Nephron (organoid): ENCODE data around the gene PPP1R18.

Experiments
- H3K27ac Mint-ChIP-seq, 3 experiments: 2 replicates each; pipeline ENCODE4 v1.8.0; 2020; ENCODE audit warnings: mixed read lengths in 3 of 3, mild to moderate bottlenecking in 2 of 3, moderate library complexity in 1 of 3
- H3K27me3 Mint-ChIP-seq: 2 replicates; pipeline ENCODE4 v1.8.0; 2021; ENCODE audit warnings: low read depth, mild to moderate bottlenecking, moderate library complexity, mixed read lengths
- H3K36me3 Mint-ChIP-seq: 2 replicates; pipeline ENCODE4 v1.8.0; 2020; ENCODE audit warnings: low read depth, mixed read lengths
- H3K4me1 Mint-ChIP-seq: 2 replicates; pipeline ENCODE4 v1.8.0; 2020; ENCODE audit warnings: mixed read lengths
- H3K4me3 Mint-ChIP-seq, 3 experiments: 2 replicates each; pipeline ENCODE4 v1.8.0; 2020; ENCODE audit warnings: mild to moderate bottlenecking in 3 of 3, mixed read lengths in 3 of 3, moderate library complexity in 2 of 3
- H3K9me3 Mint-ChIP-seq: 2 replicates; pipeline ENCODE4 v1.8.0; 2020; ENCODE audit warnings: mixed read lengths
- CTCF ChIP-seq, 3 experiments: fragments of 200-600 bp; sonication (generic); IDR thresholded peaks; one replicate each; pipeline ENCODE4 v1.5.0; 2021; ENCODE audit warnings: antibody characterized with exemption in 3 of 3; ENCODE audit not compliant: unreplicated experiment in 3 of 3

PPP1R18 gene

GRCh38 chr6:30703821-30704220, 17.4 kb upstream of the PPP1R18 start:
- Mint-ChIP-seq H3K4me3 (no peak overlapping the region), H3K27me3 (no peaks in the 10 kb centered on the region), H3K36me3 (peaks cover 62% of the 10 kb centered on the region), H3K9me3 (no peaks in the 10 kb centered on the region), H3K4me1 (no peaks in the 10 kb centered on the region), H3K27ac (no peak overlapping the region)
- TF ChIP-seq CTCF (IDR thresholded peaks at IDR 0.05; ENCODE audit: unreplicated experiment in 3 of 3), result no peak

- peaks cover 59% of the 10 kb centered on the region for H3K36me3 Mint-ChIP-seq
- no peaks in the 10 kb centered on the region for H3K9me3 Mint-ChIP-seq
- TF ChIP-seq CTCF (IDR thresholded peaks at IDR 0.05; ENCODE audit: unreplicated experiment in 3 of 3), result no peak
- H3K27ac Mint-ChIP-seq, result no peak overlapping the region
- H3K4me3 Mint-ChIP-seq, result no peak overlapping the region
- H3K4me1 Mint-ChIP-seq, result no peaks in the 10 kb centered on the region
- no peaks in the 10 kb centered on the region for H3K27me3 Mint-ChIP-seq
Measured at GRCh38 chr6:30703011-30703410, 16.6 kb upstream of the PPP1R18 start.

GRCh38 chr6:30700340-30700739, 13.9 kb upstream of the PPP1R18 start:
- Mint-ChIP-seq H3K4me1 (no peaks in the 10 kb centered on the region), H3K27ac (peak overlapping the region in 1 of 3 experiments; percentile 87), H3K36me3 (peaks cover 42% of the 10 kb centered on the region), H3K4me3 (no peak overlapping the region), H3K27me3 (no peaks in the 10 kb centered on the region), H3K9me3 (no peaks in the 10 kb centered on the region)
- TF ChIP-seq CTCF (IDR thresholded peaks at IDR 0.05; ENCODE audit: unreplicated experiment in 3 of 3), result no peak

GRCh38 chr6:30696432-30696831, 10.0 kb upstream of the PPP1R18 start:
- Mint-ChIP-seq H3K27ac (no peak overlapping the region), H3K4me1 (peaks cover 7% of the 10 kb centered on the region), H3K9me3 (no peaks in the 10 kb centered on the region), H3K4me3 (no peak overlapping the region), H3K36me3 (peaks cover 7% of the 10 kb centered on the region), H3K27me3 (no peaks in the 10 kb centered on the region)
- no peak for TF ChIP-seq CTCF (IDR thresholded peaks at IDR 0.05; ENCODE audit: unreplicated experiment in 3 of 3)

- H3K4me1 Mint-ChIP-seq, result peaks cover 46% of the 10 kb centered on the region
- TF ChIP-seq CTCF (IDR thresholded peaks at IDR 0.05; ENCODE audit: unreplicated experiment in 3 of 3), result no peak
- no peaks in the 10 kb centered on the region for H3K9me3 Mint-ChIP-seq
- no peaks in the 10 kb centered on the region for H3K36me3 Mint-ChIP-seq
- H3K27ac Mint-ChIP-seq, result peak overlapping the region; percentile 94 to 95 (median 95)
- peaks cover 3% of the 10 kb centered on the region for H3K27me3 Mint-ChIP-seq
- H3K4me3 Mint-ChIP-seq, result peak overlapping the region; percentile 88 to 96 (median 90)
Measured at GRCh38 chr6:30691208-30691847, 4.9 kb upstream of the PPP1R18 start.
